HG03095 (cell line): ENCODE measurements around the gene PKIG.

Source experiments
- ATAC-seq: cut with Tn5 transposase; IDR thresholded peaks from one replicate; pipeline ENCODE4 v1.9.1; 2021; ENCODE audit warnings: moderate library complexity; ENCODE audit not compliant: unreplicated experiment

The PKIG gene

DNA sequence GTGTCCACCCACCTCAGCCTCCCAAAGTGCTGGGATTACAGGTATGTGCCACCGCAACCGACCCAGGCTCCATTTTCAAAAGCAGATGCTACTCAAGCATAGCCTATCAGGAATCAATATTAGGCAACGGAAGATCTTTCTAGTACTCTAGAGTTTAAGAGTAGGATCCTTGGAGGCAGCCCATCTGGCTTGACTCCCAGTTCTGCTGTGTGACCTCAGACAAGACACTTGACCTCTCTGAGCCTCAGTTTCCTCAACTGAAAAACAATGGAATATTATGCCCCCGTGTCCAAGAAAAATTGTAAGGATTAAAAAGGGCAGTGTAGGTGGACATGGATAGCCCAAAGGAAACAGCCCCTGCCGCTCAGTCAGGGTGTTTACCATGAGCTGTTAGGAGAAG is 54.7 kb downstream of the PKIG start:
- ATAC-seq = no peak

GRCh38 chr20:44637522-44638372 is 55.4 kb downstream of the PKIG start:
- no peak for ATAC-seq

DNA sequence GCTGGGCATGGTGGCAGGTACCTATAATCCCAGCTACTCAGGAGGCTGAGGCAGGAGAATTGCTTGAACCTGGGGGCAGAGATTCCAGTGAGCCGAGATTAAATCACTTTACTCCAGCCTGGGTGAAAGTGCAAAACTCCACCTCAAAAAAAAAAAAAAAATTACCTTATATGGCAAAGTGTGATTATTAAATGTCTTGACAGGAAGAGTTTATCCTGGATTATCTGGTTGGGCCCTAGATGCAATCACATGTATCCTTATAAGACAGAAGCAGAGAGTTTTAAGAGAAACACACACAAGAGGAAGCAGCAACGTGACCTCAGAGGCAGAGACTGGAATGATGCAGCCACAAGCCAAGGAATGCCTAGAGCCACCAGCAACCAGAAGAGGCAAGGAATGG is 58.1 kb downstream of the PKIG start:
- ATAC-seq = no peak

DNA sequence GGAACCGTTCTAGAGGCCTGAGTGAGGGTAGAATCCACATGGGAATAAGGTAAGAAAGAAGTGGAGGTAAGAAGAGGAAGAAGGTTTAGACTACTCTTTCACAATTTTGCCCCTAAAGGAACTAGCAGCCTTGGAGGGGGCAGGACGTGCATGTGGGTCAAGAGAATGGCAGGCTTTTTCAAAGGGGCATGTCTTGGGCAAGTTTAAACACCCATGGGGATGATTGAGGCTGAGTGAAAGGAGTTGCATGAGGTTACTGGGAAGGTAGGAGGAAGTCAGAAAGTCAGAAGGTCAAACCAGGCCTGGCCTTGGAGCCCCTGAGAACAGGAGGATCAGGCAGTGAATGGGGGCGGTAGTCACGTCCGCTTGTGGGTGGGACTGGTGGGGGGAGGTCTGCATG is 58.9 kb downstream of the PKIG start:
- no peak for ATAC-seq

- ATAC-seq = no peak
Measured at GRCh38 chr20:44642203-44643153, 60.1 kb downstream of the PKIG start.

DNA sequence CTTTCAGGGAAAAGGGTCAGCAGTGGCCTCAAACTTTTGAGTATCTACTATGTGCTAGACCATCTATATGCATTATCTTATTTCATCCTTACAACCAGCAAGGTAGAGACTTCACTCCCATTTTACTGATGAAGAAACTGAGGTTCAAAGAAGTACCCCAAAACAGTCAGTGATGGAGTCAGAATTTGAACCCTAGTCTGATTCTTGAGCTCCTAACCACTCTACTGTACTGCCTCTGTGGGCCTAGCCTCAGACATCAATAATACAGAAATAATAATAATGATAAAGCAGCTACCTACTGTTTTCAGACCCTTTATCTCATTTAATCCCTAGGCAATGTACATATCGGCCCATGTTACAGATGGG is 60.8 kb downstream of the PKIG start:
- ATAC-seq = no peak

DNA sequence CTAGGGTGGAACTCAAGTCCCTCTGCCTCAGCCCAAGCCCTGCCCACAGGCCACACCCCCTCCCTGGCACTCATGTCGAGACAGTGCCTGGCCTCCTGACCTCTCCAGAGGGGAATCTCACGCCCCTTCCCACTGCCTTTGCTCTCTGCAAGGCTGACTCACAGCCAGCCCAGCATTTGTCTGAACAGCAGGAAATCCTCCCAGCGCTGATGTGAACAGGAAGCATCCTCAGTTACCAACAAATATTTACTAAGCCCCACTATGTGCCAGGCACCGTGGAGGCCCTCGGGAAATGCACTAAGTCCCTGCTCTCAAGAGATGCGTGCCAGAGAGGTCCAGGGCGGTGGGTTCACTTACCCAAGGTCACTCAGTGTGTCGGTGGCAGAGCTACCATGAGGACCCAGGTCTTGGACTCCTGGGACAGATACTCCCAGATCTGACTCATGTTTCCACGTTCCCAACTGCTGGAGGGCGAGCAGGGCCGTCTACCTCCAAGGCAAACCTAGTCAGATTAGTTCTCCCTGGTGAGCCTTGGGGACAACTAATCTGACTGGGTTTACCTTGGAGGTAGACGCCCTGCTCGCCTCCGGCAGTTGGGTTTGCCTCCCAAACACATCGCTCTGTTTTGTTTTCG is 61.3 kb downstream of the PKIG start:
- ATAC-seq = no peak

DNA sequence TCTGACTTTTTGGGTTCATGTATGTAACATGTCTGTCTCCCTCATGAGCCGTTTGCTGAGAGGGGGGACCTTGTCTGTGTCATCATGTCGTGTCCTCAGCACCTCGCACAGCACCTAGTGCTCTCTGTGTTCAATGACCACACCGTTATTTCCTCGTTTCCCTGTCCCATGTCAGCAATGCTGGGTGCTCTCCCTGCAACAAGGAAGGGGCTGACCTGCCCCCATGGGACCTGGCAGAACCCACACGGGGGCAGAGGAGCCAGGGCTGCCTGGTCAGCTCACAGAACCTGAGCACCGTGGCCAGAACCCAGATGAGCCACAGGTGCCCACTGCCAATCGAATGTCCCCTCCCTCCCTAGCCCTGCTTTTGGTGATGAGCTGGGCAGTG is 61.8 kb downstream of the PKIG start:
- no peak for ATAC-seq

GRCh38 chr20:44644667-44645131 is 62.3 kb downstream of the PKIG start:
- no peak for ATAC-seq

- ATAC-seq = no peak
Measured at GRCh38 chr20:44646023-44646640, 63.8 kb downstream of the PKIG start.

GRCh38 chr20:44646641-44647274 is 64.4 kb downstream of the PKIG start:
- ATAC-seq = peak; percentile 41

DNA sequence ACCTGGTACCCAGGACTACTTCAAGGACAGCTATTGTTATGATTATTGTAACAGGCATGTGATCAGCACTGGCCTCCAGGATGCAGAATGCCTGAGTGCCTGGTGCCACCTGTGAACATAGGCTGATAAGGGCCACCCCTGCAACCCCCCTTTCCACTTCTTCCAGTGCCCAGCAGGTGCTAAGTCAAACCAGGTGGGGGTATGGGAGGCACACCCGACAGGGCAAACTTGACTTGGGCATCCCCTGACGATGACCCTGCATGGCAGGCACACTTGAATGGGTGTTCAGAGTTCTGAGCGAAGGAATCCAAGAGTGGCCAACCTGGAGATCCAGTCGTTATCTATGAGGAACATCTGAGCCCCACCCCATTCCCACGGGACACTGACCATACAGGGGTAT is 65.7 kb downstream of the PKIG start:
- no peak for ATAC-seq

- ATAC-seq = no peak
Measured at GRCh38 chr20:44648579-44648978, 66.2 kb downstream of the PKIG start.

DNA sequence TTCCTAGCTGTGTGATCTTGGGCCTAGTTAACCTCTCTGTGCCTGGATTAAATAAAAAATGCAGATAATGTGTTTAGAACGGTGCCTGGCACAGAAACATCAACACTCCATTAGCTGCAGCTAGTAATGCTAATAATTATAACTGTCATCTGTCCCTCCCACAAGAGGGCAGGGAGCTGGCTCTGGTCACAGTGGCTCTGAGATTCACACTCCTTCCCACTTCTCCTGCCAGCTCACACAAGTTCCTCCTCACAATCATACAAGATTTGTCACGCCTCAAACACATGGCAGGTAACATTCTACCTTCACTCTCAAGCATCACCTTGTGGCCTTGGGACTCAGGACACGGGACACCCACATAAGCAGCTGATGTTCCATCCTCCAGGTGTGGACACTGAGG is 66.7 kb downstream of the PKIG start:
- no peak for ATAC-seq

GRCh38 chr20:44649976-44650375 is 67.6 kb downstream of the PKIG start:
- ATAC-seq = no peak

DNA sequence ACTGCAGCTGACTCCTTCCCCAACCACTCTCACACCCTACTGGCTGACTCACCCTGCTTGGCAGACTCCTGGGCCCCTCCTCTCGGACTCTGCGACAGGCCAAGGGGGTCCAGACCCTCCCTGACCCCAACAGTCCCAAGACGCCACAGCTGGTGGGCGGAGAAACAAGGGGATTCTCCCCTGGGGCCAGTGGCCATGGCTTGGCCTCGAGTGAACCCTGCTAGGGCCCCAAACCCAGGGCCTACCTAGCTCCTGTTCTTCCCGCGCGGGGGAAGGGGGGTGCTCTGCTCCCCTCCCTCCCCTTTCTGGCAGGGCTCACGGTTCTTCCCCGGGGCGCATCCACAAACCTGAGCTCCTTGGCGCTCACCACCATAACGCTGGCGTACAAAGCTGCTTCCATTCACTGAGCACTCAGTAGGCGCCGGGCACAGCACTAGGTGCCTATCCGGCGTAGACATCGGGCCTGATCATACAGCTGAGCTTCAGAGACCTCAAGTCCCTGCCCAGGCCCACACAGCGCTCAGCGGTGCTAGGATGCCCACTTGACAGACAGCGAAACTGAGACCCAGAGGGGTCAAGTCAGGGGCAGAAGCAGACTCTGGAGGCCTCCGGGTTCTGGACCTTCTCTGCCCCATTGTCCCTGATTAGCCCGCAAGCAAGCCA is 68.5 kb downstream of the PKIG start:
- no peak for ATAC-seq

- ATAC-seq = no peak
Measured at GRCh38 chr20:44651434-44651683, 69.0 kb downstream of the PKIG start.

DNA sequence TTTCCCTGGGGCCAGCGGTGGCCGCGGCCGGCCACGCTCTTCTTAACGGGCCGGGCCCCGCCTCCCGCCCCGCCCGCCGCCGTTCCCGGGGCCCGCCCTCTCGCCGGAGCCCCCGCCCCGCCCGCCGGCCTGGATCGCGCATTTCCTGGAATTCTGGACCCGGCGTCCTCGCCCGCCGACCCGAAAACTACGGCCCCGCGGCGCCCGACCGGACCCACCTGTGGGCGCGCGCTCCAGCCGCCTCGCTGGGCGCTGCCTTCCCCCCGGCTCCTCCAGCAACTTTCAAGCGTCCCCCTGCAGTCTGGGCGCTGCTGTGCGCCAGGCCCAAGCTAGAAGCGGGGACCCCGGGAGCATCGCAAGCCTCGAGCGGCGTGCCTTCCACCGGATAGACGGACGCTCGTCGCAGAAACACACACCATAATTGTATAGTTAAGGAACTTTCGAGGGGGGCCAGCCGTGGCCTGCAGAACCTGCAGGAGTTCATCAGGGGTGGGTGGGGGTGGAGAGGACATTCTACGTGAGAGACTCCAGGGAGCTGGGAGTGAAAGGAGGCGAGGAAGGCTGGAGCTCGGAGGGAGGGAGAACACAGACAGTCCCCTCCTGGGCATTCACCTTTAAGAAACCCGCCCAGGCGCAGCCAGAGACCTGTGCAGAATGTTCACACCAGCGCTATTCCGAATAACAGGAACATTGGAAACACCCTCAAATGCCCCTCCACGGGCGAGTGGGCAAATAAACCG is 69.5 kb downstream of the PKIG start, which contains the start of gene ADA:
TSS of gene ADA (minus strand) at position 16 of the 740 bp plus-strand sequence. CDS start 92 bp downstream, outside the sequence.
- no peak for ATAC-seq

DNA sequence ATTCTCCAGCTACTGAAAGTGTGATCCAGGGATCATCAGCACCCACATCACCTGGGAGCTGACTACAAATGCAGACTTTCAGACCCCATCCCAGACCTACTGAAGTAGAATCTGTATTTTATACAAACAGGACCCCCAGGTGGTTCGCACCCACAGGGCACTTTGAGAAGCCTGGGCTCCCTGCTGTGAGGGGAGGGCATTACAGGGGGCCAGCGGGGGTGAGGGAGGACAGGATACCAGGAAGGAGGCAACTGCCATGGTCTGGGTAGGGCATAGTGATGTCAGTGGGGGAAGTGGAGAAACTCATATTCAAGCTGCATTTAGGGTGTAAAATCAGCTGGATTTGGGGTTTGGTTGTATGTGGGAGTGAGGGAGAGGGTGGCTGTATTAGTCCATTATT is 71.2 kb downstream of the PKIG start:
- ATAC-seq = no peak
